Fibroblast of skin of right biceps (primary cell): ENCODE measurements around the gene DKKL1.
"Not testable (repeated sequence)": the region's sequence is repeated elsewhere in the genome, so short reads cannot be mapped to it uniquely, and the experiment has no call there.

Source experiments
- DNase-seq: peaks from one replicate; pipeline ENCODE4 v3.0.0-alpha.2; 2013

The DKKL1 gene

GRCh38 chr19:49362048-49362928, 1.4 kb upstream of the DKKL1 start, which contains the start of gene TEAD2:
Gene TEAD2, minus strand, starts transcription at chr19:49362416. Its CDS starts 2,341 bp downstream, at chr19:49360075.
- DNase-seq: peak; percentile 79

GRCh38 chr19:49362929-49363267, 779 bp upstream of the DKKL1 start:
- peak; percentile 47 for DNase-seq

- DNase-seq: no peak
Observed at GRCh38 chr19:49364083-49364737, 533 bp downstream of the DKKL1 start.

GRCh38 chr19:49366110-49366509, 2.4 kb downstream of the DKKL1 start:
- DNase-seq: no peak

DNA sequence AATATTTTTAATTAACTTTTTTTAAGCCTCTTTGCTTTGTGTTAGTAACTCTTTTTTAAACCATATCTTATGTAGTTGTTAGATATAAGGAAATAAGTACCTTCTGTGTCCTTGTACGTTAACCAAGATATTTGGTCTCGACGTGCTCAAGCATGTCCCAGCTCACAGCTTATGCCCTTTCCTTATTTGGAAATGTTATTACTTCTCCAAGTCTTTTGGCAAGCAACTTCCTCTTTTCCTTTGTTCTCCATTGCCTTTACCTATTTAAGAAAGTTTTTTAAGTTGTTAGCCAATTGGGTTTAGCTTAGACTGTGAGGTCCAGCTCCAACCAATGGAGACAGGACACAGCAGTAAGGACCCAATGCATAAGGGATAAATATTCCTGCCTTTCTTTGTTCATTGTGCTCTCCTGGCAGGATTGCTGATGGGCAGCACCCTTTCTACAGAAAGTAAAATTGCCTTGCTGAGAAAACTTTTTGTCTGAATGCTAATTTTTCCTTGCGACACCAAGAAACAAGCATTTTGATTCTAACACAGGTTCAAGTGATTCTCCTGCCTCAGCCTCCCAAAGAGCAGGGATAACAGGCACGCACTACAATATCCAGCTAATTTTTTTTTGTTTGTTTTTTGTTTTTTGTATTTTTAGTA, 5.2 kb downstream of the DKKL1 start:
- no peak for DNase-seq

DNA sequence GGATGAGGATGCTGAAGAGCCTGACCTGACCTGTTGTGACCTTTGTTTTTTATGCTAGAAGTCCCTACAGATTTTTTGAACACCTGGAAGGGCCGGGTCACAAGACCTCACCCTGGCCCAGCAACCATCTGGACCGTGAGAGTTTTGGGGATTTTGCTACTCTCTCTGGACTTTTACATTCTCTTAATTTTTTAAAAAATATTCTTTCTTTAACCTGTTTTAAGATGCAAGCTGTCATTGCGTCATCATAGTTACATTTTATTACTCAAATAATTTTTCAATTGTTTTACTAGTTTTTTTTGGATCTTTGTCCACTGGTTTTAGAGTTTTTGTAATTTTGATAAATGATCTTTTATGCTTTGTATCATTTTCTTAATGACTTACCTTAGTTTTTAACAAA, 7.5 kb downstream of the DKKL1 start:
- no peak for DNase-seq

- not testable (repeated sequence) for DNase-seq
Observed at GRCh38 chr19:49373174-49373573, 9.5 kb downstream of the DKKL1 start.

DNA sequence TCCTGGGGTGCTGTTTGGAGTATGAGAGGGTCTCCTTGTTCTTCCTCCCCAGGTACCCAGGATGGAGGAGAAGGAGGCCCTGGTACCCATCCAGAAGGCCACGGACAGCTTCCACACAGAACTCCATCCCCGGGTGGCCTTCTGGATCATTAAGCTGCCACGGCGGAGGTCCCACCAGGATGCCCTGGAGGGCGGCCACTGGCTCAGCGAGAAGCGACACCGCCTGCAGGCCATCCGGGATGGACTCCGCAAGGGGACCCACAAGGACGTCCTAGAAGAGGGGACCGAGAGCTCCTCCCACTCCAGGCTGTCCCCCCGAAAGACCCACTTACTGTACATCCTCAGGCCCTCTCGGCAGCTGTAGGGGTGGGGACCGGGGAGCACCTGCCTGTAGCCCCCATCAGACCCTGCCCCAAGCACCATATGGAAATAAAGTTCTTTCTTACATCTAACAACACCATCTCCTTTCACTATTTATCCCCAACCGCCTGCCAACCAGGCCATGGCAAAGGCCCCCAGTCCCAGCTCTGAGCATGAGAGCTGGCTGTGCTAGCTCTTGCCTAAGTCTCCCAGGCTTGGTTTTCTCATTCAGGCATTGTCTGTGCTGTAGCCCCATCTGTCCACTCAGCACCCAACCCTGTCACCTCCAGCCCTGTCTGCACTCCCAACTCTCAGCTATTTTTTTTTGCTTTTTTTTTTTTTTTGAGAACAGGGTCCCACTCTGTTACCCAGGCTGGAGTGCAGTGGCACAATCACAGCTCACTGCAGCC, 11.2 kb downstream of the DKKL1 start:
- DNase-seq: no peak

GRCh38 chr19:49378512-49378911, 14.8 kb downstream of the DKKL1 start:
- DNase-seq: no peak

DNA sequence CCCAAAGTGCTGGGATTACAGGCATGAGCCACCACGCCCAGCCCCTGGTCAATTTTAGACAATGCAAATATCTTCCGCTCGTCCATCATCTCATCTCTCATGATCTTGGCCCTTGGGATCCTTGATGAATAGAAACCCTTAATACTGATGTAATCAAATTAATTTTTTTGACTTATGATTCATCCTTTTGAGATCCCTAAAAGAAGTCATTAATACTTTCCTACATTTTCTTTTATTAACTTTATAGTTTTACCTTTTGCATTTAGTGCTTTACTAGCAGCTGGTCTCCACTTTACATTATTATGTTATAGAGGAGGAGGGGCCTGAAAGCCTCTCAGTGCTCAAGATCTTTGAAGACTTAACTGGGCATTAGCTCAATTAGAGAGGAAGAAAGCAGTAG, 16.7 kb downstream of the DKKL1 start:
- no peak for DNase-seq

DNA sequence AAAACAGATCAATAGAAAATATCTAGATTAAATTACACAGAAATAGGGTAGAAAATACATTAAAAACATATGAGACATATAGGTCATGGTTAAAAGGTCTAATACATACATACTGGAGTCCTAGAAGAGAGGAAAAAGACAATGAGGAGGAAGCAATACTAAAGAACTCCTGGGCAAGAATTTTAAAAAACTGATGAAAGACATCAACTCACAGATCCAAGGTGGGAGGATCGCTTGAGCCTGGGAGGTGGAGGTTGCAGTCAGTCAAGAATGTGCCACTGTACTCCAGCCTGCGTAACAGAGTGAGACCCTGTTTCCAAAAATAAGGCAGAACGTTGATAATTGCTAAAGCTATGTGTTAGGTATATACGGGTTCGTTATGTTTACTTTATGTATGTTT, 19.0 kb downstream of the DKKL1 start:
- DNase-seq: no peak

- no peak for DNase-seq
Observed at GRCh38 chr19:49383599-49383998, 19.9 kb downstream of the DKKL1 start.

GRCh38 chr19:49387936-49388372, 24.3 kb downstream of the DKKL1 start, which contains the start of gene KASH5:
Gene KASH5, plus strand, starts transcription at chr19:49388249. Its CDS starts 2,635 bp downstream, at chr19:49390884.
- DNase-seq: peak; percentile 48

GRCh38 chr19:49389406-49389805, 25.7 kb downstream of the DKKL1 start:
- DNase-seq: no peak

GRCh38 chr19:49390131-49390928, 26.7 kb downstream of the DKKL1 start:
- DNase-seq: no peak

GRCh38 chr19:49390929-49391359, 27.3 kb downstream of the DKKL1 start:
- no peak for DNase-seq

- peak; percentile 66 for DNase-seq
Observed at GRCh38 chr19:49391581-49392399, 28.1 kb downstream of the DKKL1 start.

DNA sequence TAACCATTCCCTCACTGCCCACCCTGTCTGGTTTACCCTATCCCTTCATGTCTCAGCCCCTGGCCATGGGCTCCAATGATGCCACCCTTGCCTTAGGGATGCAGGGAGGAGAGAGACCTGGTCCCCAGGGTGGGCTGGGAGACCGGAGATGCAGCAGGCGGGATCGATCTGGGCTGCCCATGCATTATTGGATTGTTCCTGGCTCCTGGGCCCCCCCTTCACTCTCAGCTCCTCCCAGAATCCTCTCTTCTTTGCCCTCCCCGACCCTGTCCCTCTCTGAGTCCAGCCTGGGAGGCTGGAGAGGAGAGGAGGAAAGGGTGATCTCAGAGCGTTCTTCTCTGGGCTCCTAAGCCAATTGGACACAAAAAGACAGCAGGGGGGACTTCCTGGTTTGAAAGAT, 30.2 kb downstream of the DKKL1 start:
- DNase-seq: no peak

DNA sequence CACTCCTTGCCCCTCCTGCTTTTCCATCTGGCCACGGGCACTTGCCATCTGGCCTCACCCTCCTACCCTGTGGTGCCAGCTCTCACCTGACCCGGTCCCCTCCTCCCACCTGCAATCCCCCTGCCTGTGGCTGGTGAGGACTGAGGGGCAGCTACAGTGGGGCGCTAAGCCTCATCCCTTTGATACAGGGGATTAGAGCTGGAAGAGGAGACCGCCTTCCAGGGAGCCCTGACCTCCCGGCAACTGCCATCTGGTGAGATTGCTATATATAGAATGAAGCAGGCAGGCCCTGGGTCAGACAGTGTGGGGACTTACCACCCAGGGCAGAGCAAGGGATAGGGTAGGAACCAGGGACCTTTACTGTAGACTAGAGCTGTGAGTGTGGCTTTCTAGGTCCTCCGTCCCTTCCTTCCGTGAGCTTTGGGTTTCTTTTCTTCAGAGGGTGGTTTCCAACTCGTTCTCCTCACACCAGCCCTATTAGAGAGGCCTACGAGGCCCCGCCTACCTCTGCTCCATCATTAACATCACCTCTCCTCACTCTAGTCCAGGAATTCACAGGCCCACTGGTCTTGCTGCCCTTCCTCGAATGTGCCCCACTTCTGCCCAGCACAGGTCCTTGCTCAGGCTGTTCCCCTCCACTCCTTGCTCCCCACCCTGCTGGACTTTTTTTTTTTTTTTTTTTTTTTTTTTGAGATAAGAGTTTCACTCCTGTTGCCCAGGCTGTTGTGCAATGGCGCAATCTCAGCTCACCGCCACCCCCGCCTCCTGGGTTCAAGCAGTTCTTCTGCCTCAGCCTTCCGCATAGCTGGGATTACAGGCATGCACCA, 32.1 kb downstream of the DKKL1 start:
- DNase-seq: no peak
